Stimulated activated effector memory CD8-positive, alpha-beta T cell treated with anti-CD3 and anti-CD28 coated beads, Interleukin-12 subunit alpha, Interleukin-12 subunit beta, amount 100 ng/mL, for 72 hours (primary cell): Measurements from ENCODE around the gene KHSRP.

Experiments
- ATAC-seq: fragments of 150-1000 bp; cut with Tn5 transposase; 2 replicates; pipeline ENCODE4 v1.10.0; 2021
- DNase-seq, 2 donors: peaks; one replicate each; pipeline ENCODE4 v3.0.0; 2021 to 2022; ENCODE audit warnings: low spot score in 2 of 2
- H3K27ac Mint-ChIP-seq: one replicate; pipeline ENCODE4 v1.8.0; 2022; ENCODE audit warnings: mild to moderate bottlenecking, mixed read lengths
- H3K36me3 Mint-ChIP-seq: one replicate; pipeline ENCODE4 v1.8.0; 2022; ENCODE audit warnings: mild to moderate bottlenecking, mixed read lengths
- H3K4me1 Mint-ChIP-seq: one replicate; pipeline ENCODE4 v1.8.0; 2022; ENCODE audit warnings: mixed read lengths
- H3K4me3 Mint-ChIP-seq: one replicate; pipeline ENCODE4 v1.8.0; 2022; ENCODE audit warnings: mild to moderate bottlenecking, mixed read lengths
- H3K9me3 Mint-ChIP-seq: one replicate; pipeline ENCODE4 v1.8.0; 2022; ENCODE audit warnings: mixed read lengths

The KHSRP gene

DNA sequence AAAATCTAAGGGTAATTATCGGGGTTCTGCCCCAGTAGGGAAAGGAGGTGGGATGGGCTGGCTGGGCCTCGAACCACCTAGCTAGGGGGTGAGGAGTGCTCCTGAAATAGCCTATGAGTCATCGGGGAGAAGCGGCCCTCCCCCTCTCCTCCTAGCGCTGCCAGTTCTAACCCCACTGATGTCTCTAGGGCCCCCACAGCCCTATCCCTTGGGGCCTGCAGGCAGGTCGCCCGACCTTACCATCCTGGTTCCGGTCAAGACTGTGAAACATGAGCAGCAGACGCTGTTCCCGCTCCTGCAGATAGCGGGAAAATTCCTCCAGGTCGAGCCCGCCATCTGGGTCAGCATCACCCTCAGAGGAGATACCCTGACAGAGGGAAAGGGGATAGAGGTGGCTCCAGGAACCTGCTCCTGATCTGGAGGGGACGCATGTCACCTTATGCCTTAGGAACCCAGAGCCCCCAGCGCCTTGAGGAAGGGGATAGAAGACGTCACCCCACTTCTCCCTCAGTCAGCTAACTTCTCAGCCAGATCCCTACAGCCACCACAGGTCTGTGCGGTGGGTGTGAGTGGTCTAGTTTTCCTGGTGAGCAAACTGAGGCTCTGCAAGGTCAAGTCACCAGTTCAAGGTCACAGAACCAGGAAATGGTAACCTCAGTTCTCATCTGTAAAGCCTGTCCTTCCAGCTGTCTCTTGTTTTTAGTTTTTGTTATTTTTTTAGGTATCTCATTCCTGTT lies 33.5 kb upstream of the KHSRP start:
- no peaks in the 10 kb centered on the region for H3K9me3 Mint-ChIP-seq
- no peak for ATAC-seq
- peaks cover 24% of the 10 kb centered on the region for H3K4me1 Mint-ChIP-seq
- H3K27ac Mint-ChIP-seq: peak overlapping the region; percentile 66
- no peak for DNase-seq
- H3K4me3 Mint-ChIP-seq: peak overlapping the region; percentile 88
- H3K36me3 Mint-ChIP-seq: peaks cover 38% of the 10 kb centered on the region

DNA sequence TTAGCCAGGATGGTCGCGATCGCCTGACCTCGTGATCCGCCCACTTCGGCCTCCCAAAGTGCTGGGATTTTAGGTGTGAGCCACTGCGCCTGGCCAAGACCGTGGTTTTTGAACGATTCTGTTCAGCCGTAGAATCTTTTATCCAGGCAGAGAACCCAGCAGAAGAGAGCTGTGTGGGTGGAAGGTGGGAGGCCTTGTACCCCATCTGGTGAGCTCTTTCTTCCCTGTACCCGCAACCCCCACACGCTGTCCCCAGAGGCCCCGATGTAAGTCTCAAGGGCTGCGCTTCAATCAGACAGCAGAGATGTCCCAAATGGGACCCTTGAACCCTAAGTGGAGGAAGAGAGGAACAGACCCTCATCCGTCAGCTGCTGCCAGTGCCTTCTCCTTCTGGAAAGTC lies 31.3 kb upstream of the KHSRP start:
- Mint-ChIP-seq H3K4me1 (peaks cover 24% of the 10 kb centered on the region), H3K27ac (no peak overlapping the region), H3K9me3 (no peaks in the 10 kb centered on the region), H3K4me3 (no peak overlapping the region), H3K36me3 (peaks cover 38% of the 10 kb centered on the region)
- DNase-seq: no peak
- no peak for ATAC-seq

DNA sequence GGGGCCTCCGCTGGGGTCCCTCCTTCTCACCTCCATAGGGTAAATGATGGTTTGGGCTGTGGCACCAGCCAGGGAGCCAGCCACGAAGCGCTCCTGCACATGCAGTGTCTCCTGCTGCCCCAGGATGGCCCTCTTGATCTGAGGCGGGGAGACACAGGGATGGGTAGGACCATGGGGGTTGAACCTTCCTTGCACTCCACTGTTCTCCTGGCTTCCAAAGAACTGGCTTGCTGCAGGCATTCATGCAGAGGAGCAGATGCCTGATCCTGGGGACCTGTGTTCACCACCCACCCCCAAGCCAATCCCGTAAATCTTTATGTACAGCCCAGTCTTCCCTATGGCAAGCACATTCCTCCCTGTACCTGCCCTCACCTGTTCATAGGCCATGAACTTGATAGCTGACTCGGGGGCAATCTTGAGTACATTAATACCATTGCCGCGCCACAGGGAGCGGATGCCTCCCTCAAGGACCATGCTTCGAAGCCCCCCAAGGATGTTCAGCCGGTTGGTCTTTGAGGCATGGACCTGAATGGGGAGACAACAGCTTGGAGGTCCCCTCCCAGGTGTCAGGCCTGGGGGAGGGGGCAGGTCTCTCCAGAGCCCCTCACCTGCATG lies 29.4 kb upstream of the KHSRP start:
- Mint-ChIP-seq H3K4me3 (no peak overlapping the region), H3K4me1 (peaks cover 12% of the 10 kb centered on the region), H3K9me3 (no peaks in the 10 kb centered on the region), H3K36me3 (peaks cover 29% of the 10 kb centered on the region), H3K27ac (no peak overlapping the region)
- DNase-seq (no peak), ATAC-seq (no peak)

- H3K4me1 Mint-ChIP-seq: peaks cover under 1% of the 10 kb centered on the region
- ATAC-seq (no peak), DNase-seq (no peak)
- H3K4me3 Mint-ChIP-seq: no peak overlapping the region
- H3K27ac Mint-ChIP-seq: no peak overlapping the region
- H3K36me3 Mint-ChIP-seq: peaks cover 22% of the 10 kb centered on the region
- H3K9me3 Mint-ChIP-seq: no peaks in the 10 kb centered on the region
Observed at GRCh38 chr19:6452899-6453298, 28.3 kb upstream of the KHSRP start.

- no peak for ATAC-seq
- Mint-ChIP-seq H3K4me1 (no peaks in the 10 kb centered on the region), H3K27ac (no peak overlapping the region), H3K4me3 (no peak overlapping the region), H3K36me3 (peaks cover 16% of the 10 kb centered on the region), H3K9me3 (no peaks in the 10 kb centered on the region)
- DNase-seq: no peak
Observed at GRCh38 chr19:6452223-6452614, 27.6 kb upstream of the KHSRP start.

- Mint-ChIP-seq H3K4me3 (no peak overlapping the region), H3K27ac (no peak overlapping the region), H3K4me1 (no peaks in the 10 kb centered on the region), H3K9me3 (no peaks in the 10 kb centered on the region), H3K36me3 (peaks cover 11% of the 10 kb centered on the region)
- DNase-seq (no peak), ATAC-seq (no peak)
Observed at GRCh38 chr19:6451583-6452222, 27.1 kb upstream of the KHSRP start.

DNA sequence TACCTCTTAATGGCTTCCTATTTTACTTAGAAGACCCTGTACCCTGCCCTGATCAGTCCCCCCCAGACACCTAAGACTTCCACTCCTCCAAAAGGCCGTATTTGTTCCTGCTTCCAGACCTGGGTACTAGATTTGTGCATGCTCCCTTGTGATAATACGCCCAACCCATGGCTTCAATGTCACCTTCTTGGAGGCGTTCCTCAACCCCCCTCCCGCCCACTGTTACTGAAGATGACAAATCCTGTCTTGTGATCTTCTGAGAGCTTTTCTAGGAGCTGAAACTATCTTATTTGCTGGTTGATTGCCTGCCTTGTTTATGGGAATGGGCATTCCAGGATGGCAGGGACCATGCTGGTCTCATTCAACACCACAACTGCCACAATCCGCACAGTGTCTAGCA lies 25.6 kb upstream of the KHSRP start:
- Mint-ChIP-seq H3K4me1 (no peaks in the 10 kb centered on the region), H3K27ac (peak overlapping the region; percentile 35), H3K4me3 (no peak overlapping the region), H3K9me3 (no peaks in the 10 kb centered on the region), H3K36me3 (peaks cover 5% of the 10 kb centered on the region)
- ATAC-seq (no peak), DNase-seq (no peak)

DNA sequence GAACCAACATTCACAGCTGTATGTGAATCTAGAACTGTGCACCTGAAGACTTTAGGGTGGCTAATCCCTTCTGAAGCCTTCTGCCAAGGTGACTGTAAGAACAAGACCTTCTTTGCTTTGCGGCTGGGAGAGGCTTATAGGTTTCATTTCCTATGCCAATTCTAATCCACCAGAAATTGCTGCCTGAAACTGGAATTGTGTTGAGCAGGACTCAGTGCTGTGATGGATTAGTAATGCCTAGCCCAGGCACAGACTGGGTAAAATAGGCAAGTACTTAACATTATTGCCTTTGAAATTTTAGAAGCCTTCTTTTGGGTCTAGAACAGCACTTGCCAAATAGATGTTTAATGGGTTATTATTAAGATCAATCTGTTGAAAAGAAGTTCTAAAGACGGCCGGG lies 23.4 kb upstream of the KHSRP start:
- Mint-ChIP-seq H3K4me1 (no peaks in the 10 kb centered on the region), H3K9me3 (no peaks in the 10 kb centered on the region), H3K4me3 (no peak overlapping the region), H3K36me3 (no peaks in the 10 kb centered on the region), H3K27ac (no peak overlapping the region)
- DNase-seq: no peak
- ATAC-seq: no peak

- Mint-ChIP-seq H3K27ac (no peak overlapping the region), H3K4me3 (no peak overlapping the region), H3K9me3 (no peaks in the 10 kb centered on the region), H3K4me1 (no peaks in the 10 kb centered on the region), H3K36me3 (no peaks in the 10 kb centered on the region)
- DNase-seq (no peak), ATAC-seq (no peak)
Observed at GRCh38 chr19:6446452-6446851, 21.8 kb upstream of the KHSRP start.

- DNase-seq: no peak
- peak; percentile 26 for ATAC-seq
- Mint-ChIP-seq H3K27ac (no peak overlapping the region), H3K36me3 (no peaks in the 10 kb centered on the region), H3K9me3 (no peaks in the 10 kb centered on the region), H3K4me3 (no peak overlapping the region), H3K4me1 (no peaks in the 10 kb centered on the region)
Observed at GRCh38 chr19:6443986-6444385, 19.4 kb upstream of the KHSRP start.

DNA sequence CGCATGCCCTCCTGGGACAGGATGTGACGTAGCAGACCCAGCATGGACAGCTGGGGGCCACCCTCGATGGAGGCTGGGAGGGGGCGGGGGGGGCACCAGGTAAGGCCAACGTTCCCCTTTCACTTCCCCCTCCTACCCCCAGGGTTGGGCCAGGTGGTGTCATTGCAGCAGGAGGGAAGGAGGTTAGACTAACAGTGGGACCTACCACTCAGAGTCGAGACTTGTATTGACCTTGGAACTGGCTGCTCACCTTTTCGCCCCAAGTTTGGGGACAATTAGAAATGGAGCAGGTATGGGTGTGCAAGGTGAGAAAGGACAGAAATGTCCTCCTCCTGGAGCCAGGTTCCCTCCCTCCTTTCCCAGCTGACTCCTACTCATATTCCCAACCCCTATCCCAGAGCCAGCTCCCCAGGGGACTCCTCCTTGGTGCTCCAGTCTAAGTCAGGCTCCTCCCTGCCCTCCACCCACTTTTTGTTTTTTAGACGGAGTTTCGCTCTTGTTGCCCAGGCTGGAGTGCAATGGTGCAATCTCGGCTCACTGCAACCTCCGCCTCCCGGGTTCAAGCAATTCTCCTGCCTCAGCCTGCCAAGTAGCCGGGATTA lies 17.6 kb upstream of the KHSRP start:
- H3K9me3 Mint-ChIP-seq: no peaks in the 10 kb centered on the region
- no peaks in the 10 kb centered on the region for H3K36me3 Mint-ChIP-seq
- H3K4me3 Mint-ChIP-seq: no peak overlapping the region
- H3K27ac Mint-ChIP-seq: no peak overlapping the region
- ATAC-seq (no peak), DNase-seq (no peak)
- H3K4me1 Mint-ChIP-seq: no peaks in the 10 kb centered on the region

GRCh38 chr19:6440905-6441304 lies 16.3 kb upstream of the KHSRP start:
- Mint-ChIP-seq H3K36me3 (no peaks in the 10 kb centered on the region), H3K27ac (no peak overlapping the region)

DNA sequence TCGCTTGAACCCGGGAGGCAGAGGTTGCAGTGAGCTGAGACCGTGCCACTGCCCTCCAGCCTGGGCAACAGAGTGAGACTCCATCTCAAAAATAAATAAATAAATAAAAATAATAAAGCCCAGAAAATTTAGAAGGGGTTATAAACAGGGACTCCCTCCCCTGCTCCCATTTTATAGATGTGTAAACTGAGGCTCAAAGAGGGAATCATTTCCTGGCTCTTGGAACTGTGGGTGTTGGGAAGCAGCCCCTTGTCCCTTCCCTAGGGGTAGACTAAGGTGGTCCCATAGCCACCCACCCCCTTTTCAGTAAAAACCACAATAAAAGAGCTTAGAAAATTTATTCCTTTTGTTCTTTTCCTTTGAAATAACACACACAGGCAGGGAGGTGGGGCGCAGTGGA lies 15.1 kb upstream of the KHSRP start:
- Mint-ChIP-seq H3K4me3 (no peak overlapping the region), H3K4me1 (no peaks in the 10 kb centered on the region), H3K27ac (no peak overlapping the region), H3K36me3 (no peaks in the 10 kb centered on the region), H3K9me3 (no peaks in the 10 kb centered on the region)
- ATAC-seq (no peak), DNase-seq (no peak)

More at GRCh38 chr19:6440905-6441304, 16.3 kb upstream of the KHSRP start:
- no peaks in the 10 kb centered on the region for H3K9me3 Mint-ChIP-seq
- no peak overlapping the region for H3K4me3 Mint-ChIP-seq
- no peak for DNase-seq
- no peak for ATAC-seq
- no peaks in the 10 kb centered on the region for H3K4me1 Mint-ChIP-seq

- no peak within 1 kb of the TSS for H3K4me3 Mint-ChIP-seq
- no peaks in the 10 kb centered on the region for H3K9me3 Mint-ChIP-seq
- ATAC-seq (no peak), DNase-seq (no peak)
- H3K27ac Mint-ChIP-seq: no peak within 1 kb of the TSS
- peaks cover 7% of the 10 kb centered on the region for H3K4me1 Mint-ChIP-seq
- H3K36me3 Mint-ChIP-seq: no peaks in the 10 kb centered on the region
Observed at GRCh38 chr19:6433663-6434062, 9.1 kb upstream of the KHSRP start, which contains the start of gene SLC25A41. SLC25A41 (minus strand) TSS chr19:6433763; CDS start chr19:6433693, 70 bp downstream.

DNA sequence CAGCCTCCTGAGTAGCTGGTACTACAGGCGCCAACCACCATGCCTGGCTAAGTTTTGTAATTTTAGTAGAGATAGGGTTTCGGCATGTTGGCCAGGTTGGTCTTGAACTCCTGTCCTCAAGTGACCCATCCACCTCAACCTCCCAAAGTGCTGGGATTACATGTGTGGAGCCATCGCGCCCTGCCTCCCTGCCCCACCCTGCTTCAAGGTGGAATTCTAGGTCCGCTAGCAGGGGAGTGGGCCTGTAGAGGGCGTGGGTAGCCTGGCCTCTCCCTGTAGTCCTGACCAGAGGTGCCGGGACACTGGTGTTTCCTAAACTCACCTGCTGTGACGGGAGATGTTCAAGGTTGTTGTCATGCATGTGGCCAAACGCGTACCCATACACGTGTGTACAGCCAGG lies 8.6 kb upstream of the KHSRP start:
- H3K9me3 Mint-ChIP-seq: no peaks in the 10 kb centered on the region
- no peak overlapping the region for H3K4me3 Mint-ChIP-seq
- DNase-seq (no peak), ATAC-seq (no peak)
- no peak overlapping the region for H3K27ac Mint-ChIP-seq
- H3K4me1 Mint-ChIP-seq: peaks cover 7% of the 10 kb centered on the region
- no peaks in the 10 kb centered on the region for H3K36me3 Mint-ChIP-seq

DNA sequence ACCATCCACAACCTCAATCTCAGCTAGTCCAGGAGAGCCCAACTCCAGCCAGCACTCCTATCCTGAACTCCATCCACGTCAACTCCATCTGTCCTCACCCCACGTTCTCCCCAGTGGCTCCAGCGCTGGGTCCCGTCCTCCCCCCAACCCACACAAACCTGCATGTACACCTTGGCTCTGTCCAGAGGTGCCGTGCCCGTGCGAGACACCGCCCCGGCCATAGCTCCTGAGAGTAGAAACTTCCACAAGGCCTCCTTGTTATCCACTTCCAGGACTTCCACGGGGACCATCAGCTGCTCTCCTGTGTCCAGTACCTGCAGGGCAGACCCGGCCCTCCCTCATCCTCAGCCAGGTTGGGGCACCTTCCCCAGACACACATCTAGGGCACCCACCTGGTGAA lies 7.3 kb upstream of the KHSRP start:
- no peak overlapping the region for H3K27ac Mint-ChIP-seq
- no peaks in the 10 kb centered on the region for H3K9me3 Mint-ChIP-seq
- ATAC-seq: no peak

More for the DNA sequence above, 7.3 kb upstream of the KHSRP start:
- no peaks in the 10 kb centered on the region for H3K36me3 Mint-ChIP-seq
- no peak for DNase-seq
- H3K4me1 Mint-ChIP-seq: peaks cover 7% of the 10 kb centered on the region
- H3K4me3 Mint-ChIP-seq: no peak overlapping the region
